Adrenal gland (tissue), 5 donors: ENCODE data around the gene ADPRHL1.
"Not testable (repeated sequence)": the region's sequence is repeated elsewhere in the genome, so short reads cannot be mapped to it uniquely, and the experiment has no call there.

ENCODE experiments used
- CTCF ChIP-seq, 6 experiments: fragments of 450-650 bp in 4 of 6; fragments of 200-600 bp in 2 of 6; sonication (generic) in 1 of 6; IDR thresholded peaks; 1 replicate in 5 of 6; 2 replicates in 1 of 6; pipeline versions ENCODE4 v1.5.1 to v1.8.0; 2016 to 2021; ENCODE audit warnings: antibody characterized with exemption in 6 of 6, mild to moderate bottlenecking in 2 of 6, moderate library complexity in 1 of 6
- POLR2A ChIP-seq, 2 donors: fragments of 450-650 bp; IDR thresholded peaks; one replicate each; pipeline ENCODE4 v1.6.1; 2017; ENCODE audit warnings: antibody characterized with exemption in 2 of 2, mild to moderate bottlenecking in 2 of 2, moderate library complexity in 1 of 2
- donor health status: DM: no; HTN: no; CAD: no.

GRCh38 chr13:113382542-113382941, 70.7 kb downstream of the ADPRHL1 start:
- not testable (repeated sequence) for TF ChIP-seq CTCF, POLR2A (IDR thresholded peaks at IDR 0.05)
